Stimulated activated memory B cell treated with anti-CD40 and anti-IgM and Interleukin-4, amounts not matched to agents 10 μg/mL and 1 μg/mL and 100 μg/mL, for 72 hours (primary cell): ENCODE data around the gene LY6G6D.
A peak's percentile ranks its signal among the peaks of the same experiment; 100 is the strongest.
"Not testable (repeated sequence)": the region's sequence is repeated elsewhere in the genome, so short reads cannot be mapped to it uniquely, and the experiment has no call there.

Experiments
- ATAC-seq: fragments of 150-1000 bp; cut with Tn5 transposase; 2 replicates; pipeline ENCODE4 v1.10.0; 2021
- H3K27ac Mint-ChIP-seq: one replicate; pipeline ENCODE4 v1.8.0; 2022; ENCODE audit warnings: mild to moderate bottlenecking, mixed read lengths
- H3K27me3 Mint-ChIP-seq: one replicate; pipeline ENCODE4 v1.8.0; 2022; ENCODE audit warnings: mixed read lengths
- H3K36me3 Mint-ChIP-seq: one replicate; pipeline ENCODE4 v1.8.0; 2022; ENCODE audit warnings: mixed read lengths
- H3K4me1 Mint-ChIP-seq: one replicate; pipeline ENCODE4 v1.8.0; 2022; ENCODE audit warnings: mixed read lengths
- H3K4me3 Mint-ChIP-seq: one replicate; pipeline ENCODE4 v1.8.0; 2022; ENCODE audit warnings: mild to moderate bottlenecking, moderate library complexity, mixed read lengths
- H3K9me3 Mint-ChIP-seq: one replicate; pipeline ENCODE4 v1.8.0; 2022; ENCODE audit warnings: mixed read lengths

Gene LY6G6D

GRCh38 chr6:31707701-31708100, 7.4 kb upstream of the LY6G6D start:
- no peaks in the 10 kb centered on the region for H3K9me3 Mint-ChIP-seq
- no peak overlapping the region for H3K4me3 Mint-ChIP-seq
- no peak for ATAC-seq
- no peaks in the 10 kb centered on the region for H3K36me3 Mint-ChIP-seq
- H3K27me3 Mint-ChIP-seq, result no peaks in the 10 kb centered on the region
- H3K27ac Mint-ChIP-seq, result no peak overlapping the region
- H3K4me1 Mint-ChIP-seq, result peaks cover 23% of the 10 kb centered on the region

GRCh38 chr6:31708224-31708623, 6.9 kb upstream of the LY6G6D start:
- H3K36me3 Mint-ChIP-seq, result no peaks in the 10 kb centered on the region
- ATAC-seq, result no peak

GRCh38 chr6:31709157-31709556, 6.0 kb upstream of the LY6G6D start:
- H3K9me3 Mint-ChIP-seq, ATAC-seq, H3K27me3 Mint-ChIP-seq, H3K4me3 Mint-ChIP-seq, H3K36me3 Mint-ChIP-seq, H3K27ac Mint-ChIP-seq: not testable (repeated sequence)
- H3K4me1 Mint-ChIP-seq, result peaks cover 23% of the 10 kb centered on the region

More at GRCh38 chr6:31708224-31708623, 6.9 kb upstream of the LY6G6D start:
- H3K4me1 Mint-ChIP-seq, result peaks cover 23% of the 10 kb centered on the region
- no peaks in the 10 kb centered on the region for H3K9me3 Mint-ChIP-seq
- H3K4me3 Mint-ChIP-seq, result no peak overlapping the region
- H3K27ac Mint-ChIP-seq, result no peak overlapping the region
- no peaks in the 10 kb centered on the region for H3K27me3 Mint-ChIP-seq

GRCh38 chr6:31710523-31711219, 4.5 kb upstream of the LY6G6D start:
- no peaks in the 10 kb centered on the region for H3K36me3 Mint-ChIP-seq
- H3K4me1 Mint-ChIP-seq, result peaks cover 23% of the 10 kb centered on the region
- H3K9me3 Mint-ChIP-seq, result no peaks in the 10 kb centered on the region
- H3K27ac Mint-ChIP-seq, result peak overlapping the region; percentile 56
- ATAC-seq, result no peak
- peak overlapping the region; percentile 3 for H3K4me3 Mint-ChIP-seq
- H3K27me3 Mint-ChIP-seq, result no peaks in the 10 kb centered on the region

- Mint-ChIP-seq H3K4me3 (no peak overlapping the region), H3K27ac (peak overlapping the region; percentile 56)
These were observed 3.9 kb upstream of the LY6G6D start for GRCh38 chr6:31711233-31711632.

GRCh38 chr6:31712296-31712695, 2.9 kb upstream of the LY6G6D start:
- ATAC-seq, result peak; percentile 70
- no peaks in the 10 kb centered on the region for H3K9me3 Mint-ChIP-seq
- H3K27ac Mint-ChIP-seq, result no peak overlapping the region
- H3K36me3 Mint-ChIP-seq, result no peaks in the 10 kb centered on the region
- H3K4me1 Mint-ChIP-seq, result peaks cover 23% of the 10 kb centered on the region
- no peak overlapping the region for H3K4me3 Mint-ChIP-seq
- no peaks in the 10 kb centered on the region for H3K27me3 Mint-ChIP-seq

More at GRCh38 chr6:31711233-31711632, 3.9 kb upstream of the LY6G6D start:
- Mint-ChIP-seq H3K4me1 (peaks cover 23% of the 10 kb centered on the region), H3K36me3 (no peaks in the 10 kb centered on the region), H3K27me3 (no peaks in the 10 kb centered on the region), H3K9me3 (no peaks in the 10 kb centered on the region)
- no peak for ATAC-seq

- Mint-ChIP-seq H3K27ac (no peak overlapping the region), H3K36me3 (no peaks in the 10 kb centered on the region), H3K4me3 (no peak overlapping the region), H3K4me1 (peaks cover 23% of the 10 kb centered on the region), H3K27me3 (no peaks in the 10 kb centered on the region), H3K9me3 (no peaks in the 10 kb centered on the region)
- no peak for ATAC-seq
These were observed 1.7 kb upstream of the LY6G6D start for GRCh38 chr6:31713465-31713864.

GRCh38 chr6:31713991-31714684, 1.0 kb upstream of the LY6G6D start:
- Mint-ChIP-seq H3K27ac (no peak overlapping the region), H3K4me3 (no peak overlapping the region), H3K4me1 (peaks cover 23% of the 10 kb centered on the region), H3K27me3 (no peaks in the 10 kb centered on the region), H3K9me3 (no peaks in the 10 kb centered on the region), H3K36me3 (no peaks in the 10 kb centered on the region)
- ATAC-seq, result no peak

- ATAC-seq, result no peak
- no peak overlapping the region for H3K27ac Mint-ChIP-seq
- no peaks in the 10 kb centered on the region for H3K9me3 Mint-ChIP-seq
- no peaks in the 10 kb centered on the region for H3K4me1 Mint-ChIP-seq
- H3K4me3 Mint-ChIP-seq, result no peak overlapping the region
- no peaks in the 10 kb centered on the region for H3K27me3 Mint-ChIP-seq
- H3K36me3 Mint-ChIP-seq, result no peaks in the 10 kb centered on the region
These were observed 2.5 kb downstream of the LY6G6D start for GRCh38 chr6:31717499-31718222.

- H3K4me3 Mint-ChIP-seq, result no peak overlapping the region
- H3K9me3 Mint-ChIP-seq, result no peaks in the 10 kb centered on the region
- no peak for ATAC-seq
- no peaks in the 10 kb centered on the region for H3K27me3 Mint-ChIP-seq
- peaks cover 3% of the 10 kb centered on the region for H3K4me1 Mint-ChIP-seq
- no peaks in the 10 kb centered on the region for H3K36me3 Mint-ChIP-seq
- no peak overlapping the region for H3K27ac Mint-ChIP-seq
These were observed 3.1 kb downstream of the LY6G6D start for GRCh38 chr6:31718265-31718664.

- Mint-ChIP-seq H3K4me1 (peaks cover 10% of the 10 kb centered on the region), H3K36me3 (no peaks in the 10 kb centered on the region), H3K27me3 (no peaks in the 10 kb centered on the region), H3K4me3 (no peak overlapping the region), H3K27ac (no peak overlapping the region), H3K9me3 (no peaks in the 10 kb centered on the region)
- ATAC-seq, result no peak
These were observed 3.9 kb downstream of the LY6G6D start for GRCh38 chr6:31719001-31719400.

GRCh38 chr6:31720196-31720770, 5.1 kb downstream of the LY6G6D start:
- H3K27ac Mint-ChIP-seq, result peak overlapping the region; percentile 1
- peaks cover 11% of the 10 kb centered on the region for H3K4me1 Mint-ChIP-seq
- no peak for ATAC-seq
- H3K36me3 Mint-ChIP-seq, result peaks cover 4% of the 10 kb centered on the region
- H3K27me3 Mint-ChIP-seq, result no peaks in the 10 kb centered on the region
- H3K4me3 Mint-ChIP-seq, result no peak overlapping the region
- no peaks in the 10 kb centered on the region for H3K9me3 Mint-ChIP-seq

GRCh38 chr6:31721351-31722020, 6.3 kb downstream of the LY6G6D start, which contains the start of gene LY6G6C:
Gene LY6G6C (minus strand): TSS chr6:31721746. CDS start chr6:31721679, 67 bp downstream.
- H3K27ac Mint-ChIP-seq, result peak within 1 kb of the TSS; percentile 1
- ATAC-seq, result no peak
- H3K9me3 Mint-ChIP-seq, result no peaks in the 10 kb centered on the region
- H3K27me3 Mint-ChIP-seq, result no peaks in the 10 kb centered on the region
- H3K4me3 Mint-ChIP-seq, result no peak within 1 kb of the TSS
- peaks cover 16% of the 10 kb centered on the region for H3K36me3 Mint-ChIP-seq
- H3K4me1 Mint-ChIP-seq, result peaks cover 22% of the 10 kb centered on the region

- H3K9me3 Mint-ChIP-seq, result no peaks in the 10 kb centered on the region
- H3K36me3 Mint-ChIP-seq, result peaks cover 23% of the 10 kb centered on the region
- no peaks in the 10 kb centered on the region for H3K27me3 Mint-ChIP-seq
- no peak overlapping the region for H3K4me3 Mint-ChIP-seq
- no peak for ATAC-seq
- H3K27ac Mint-ChIP-seq, result no peak overlapping the region
- H3K4me1 Mint-ChIP-seq, result peaks cover 29% of the 10 kb centered on the region
These were observed 7.0 kb downstream of the LY6G6D start for GRCh38 chr6:31722173-31722572.
